Measurements from ENCODE around the gene ZNF527.
"Not testable (repeated sequence)": the region's sequence is repeated elsewhere in the genome, so short reads cannot be mapped to it uniquely, and the experiment has no call there.

Gene ZNF527

DNA sequence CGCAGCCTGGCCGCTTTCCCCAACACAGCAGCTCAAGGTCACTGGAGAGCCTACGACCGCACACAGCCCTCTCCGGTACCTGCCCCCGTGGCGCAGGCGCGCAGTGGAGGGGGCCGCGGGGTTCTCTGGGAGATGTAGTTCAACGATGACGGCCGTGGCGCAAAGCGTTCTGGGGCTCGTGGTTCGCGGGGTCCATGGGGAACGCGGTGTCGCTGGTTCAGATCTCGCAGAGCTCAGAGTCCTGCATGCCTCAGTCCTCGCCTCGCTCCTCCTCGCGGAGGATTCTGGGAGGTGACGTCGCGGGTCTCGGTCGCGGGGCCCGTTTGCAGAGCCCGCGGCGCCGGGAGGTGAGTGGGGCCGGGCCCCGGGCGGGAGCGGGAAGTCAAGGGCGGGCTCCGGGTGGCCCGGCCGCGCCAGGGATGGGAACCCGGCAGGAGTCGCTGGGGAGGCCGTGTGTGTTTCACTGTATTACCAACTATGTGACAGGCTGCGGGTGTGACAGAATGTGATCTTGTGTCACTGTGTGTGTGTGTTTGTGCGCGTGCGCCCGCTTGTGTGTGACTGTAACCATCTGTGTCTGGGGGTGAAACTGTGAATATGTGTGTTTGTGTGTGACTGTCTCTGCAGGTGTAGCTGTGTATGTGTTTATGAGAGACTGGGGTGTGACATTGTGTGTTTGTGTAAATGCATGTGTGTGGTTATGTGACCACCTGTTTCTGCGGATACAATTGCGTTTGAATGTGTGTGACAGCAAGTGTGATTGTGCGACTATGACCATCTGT, at the start of gene ZNF527:
Gene ZNF527 (plus strand): TSS at position 220 of the 782 bp plus-strand sequence. CDS start 3,100 bp downstream, outside the sequence.
- FAIRE-seq: peak; percentile 87

DNA sequence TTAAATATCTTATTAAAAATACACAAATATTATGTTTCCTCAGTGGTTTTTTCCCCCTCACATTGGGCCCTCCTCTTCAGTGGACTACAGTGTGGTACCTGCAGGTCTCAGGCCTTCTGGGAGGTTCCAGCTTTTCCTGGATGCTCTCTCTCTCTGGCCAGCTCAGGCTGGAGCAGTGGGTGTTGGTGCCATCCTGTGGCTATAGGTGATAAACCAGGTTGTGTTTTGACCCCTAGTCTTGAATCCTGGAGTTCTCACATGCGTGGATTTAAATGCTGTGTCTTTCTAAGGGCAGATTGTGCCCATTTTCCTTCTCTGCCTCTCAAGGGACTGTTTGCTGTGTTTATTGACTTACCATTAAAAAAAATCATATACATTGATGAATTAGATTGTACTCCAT, 41.2 kb upstream of the ZNF527 start:
- FAIRE-seq: no peak

- FAIRE-seq: no peak
Observed at GRCh38 chr19:37332839-37333238, 38.1 kb upstream of the ZNF527 start.

DNA sequence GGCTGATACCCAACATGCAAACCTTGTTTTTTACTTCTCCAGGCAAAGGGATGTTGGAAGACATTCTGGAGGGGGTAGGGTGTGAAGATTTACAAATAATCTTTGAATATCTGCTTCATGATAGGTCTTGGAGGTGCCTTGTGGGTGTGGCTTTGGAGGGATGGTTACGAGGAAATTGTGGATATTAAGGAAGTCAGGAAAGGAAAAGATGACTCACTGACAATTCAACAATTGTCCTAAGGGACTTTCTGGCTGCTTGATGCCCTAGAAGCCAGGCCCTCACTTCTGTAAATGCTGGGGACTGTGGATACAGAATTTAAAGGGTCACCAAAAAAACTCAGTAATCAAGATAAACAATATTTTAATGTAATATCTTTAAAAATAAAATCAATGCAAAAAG, 37.4 kb upstream of the ZNF527 start:
- no peak for FAIRE-seq

- FAIRE-seq: peak; percentile 8
Observed at GRCh38 chr19:37334179-37335071, 36.5 kb upstream of the ZNF527 start.

- no peak for FAIRE-seq
Observed at GRCh38 chr19:37342753-37343152, 28.1 kb upstream of the ZNF527 start.

GRCh38 chr19:37346091-37346490, 24.8 kb upstream of the ZNF527 start:
- FAIRE-seq: no peak

GRCh38 chr19:37348060-37348459, 22.8 kb upstream of the ZNF527 start:
- no peak for FAIRE-seq

- FAIRE-seq: no peak
Observed at GRCh38 chr19:37353968-37354367, 16.9 kb upstream of the ZNF527 start.

DNA sequence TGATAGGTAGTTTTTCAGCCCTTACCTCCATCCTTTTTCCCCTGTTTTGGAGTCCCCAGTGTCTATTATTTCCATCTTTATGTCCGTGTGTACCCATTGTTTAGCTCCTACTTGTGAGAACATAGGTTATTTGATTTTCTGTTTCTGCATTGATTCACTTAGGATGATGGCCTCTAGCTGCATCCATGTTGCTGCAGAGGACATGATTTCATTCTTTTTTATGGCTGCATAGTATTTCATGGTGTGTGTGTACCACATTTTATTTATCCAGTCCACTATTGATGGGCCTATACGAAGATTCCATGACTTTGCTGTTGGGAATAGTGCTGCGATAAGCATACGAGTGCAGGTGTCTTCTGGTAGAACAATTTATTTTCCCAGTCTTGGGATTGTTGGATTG, 15.0 kb upstream of the ZNF527 start:
- no peak for FAIRE-seq

GRCh38 chr19:37361994-37362393, 8.9 kb upstream of the ZNF527 start:
- FAIRE-seq: no peak

- FAIRE-seq: no peak
Observed at GRCh38 chr19:37362733-37363132, 8.2 kb upstream of the ZNF527 start.

GRCh38 chr19:37370386-37370879, 466 bp upstream of the ZNF527 start:
- not testable (repeated sequence) for FAIRE-seq

- no peak for FAIRE-seq
Observed at GRCh38 chr19:37389234-37389633, 18.3 kb downstream of the ZNF527 start.

DNA sequence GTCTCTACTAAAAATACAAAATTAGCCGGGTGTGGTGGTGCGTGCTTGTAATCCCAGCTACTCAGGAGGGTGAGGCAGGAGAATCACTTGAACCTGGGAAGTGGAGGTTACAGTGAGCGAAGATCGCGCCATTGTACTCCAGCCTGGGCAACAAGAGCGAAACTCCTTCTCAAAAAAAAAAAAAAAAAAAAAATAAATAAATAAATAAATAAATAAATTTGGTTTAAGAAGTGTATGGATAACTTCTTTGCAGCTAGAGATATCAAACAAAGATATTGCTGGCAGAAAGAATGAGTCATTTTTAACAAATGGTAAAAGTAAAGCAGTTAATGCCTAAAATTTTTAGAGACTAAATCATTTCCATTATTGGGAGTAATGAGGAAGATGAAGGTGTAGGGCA, 20.5 kb downstream of the ZNF527 start:
- not testable (repeated sequence) for FAIRE-seq

- no peak for FAIRE-seq
Observed at GRCh38 chr19:37401078-37401477, 30.2 kb downstream of the ZNF527 start.

- no peak for FAIRE-seq
Observed at GRCh38 chr19:37403403-37403802, 32.5 kb downstream of the ZNF527 start.

- not testable (repeated sequence) for FAIRE-seq
Observed at GRCh38 chr19:37406140-37406846, 35.4 kb downstream of the ZNF527 start.

DNA sequence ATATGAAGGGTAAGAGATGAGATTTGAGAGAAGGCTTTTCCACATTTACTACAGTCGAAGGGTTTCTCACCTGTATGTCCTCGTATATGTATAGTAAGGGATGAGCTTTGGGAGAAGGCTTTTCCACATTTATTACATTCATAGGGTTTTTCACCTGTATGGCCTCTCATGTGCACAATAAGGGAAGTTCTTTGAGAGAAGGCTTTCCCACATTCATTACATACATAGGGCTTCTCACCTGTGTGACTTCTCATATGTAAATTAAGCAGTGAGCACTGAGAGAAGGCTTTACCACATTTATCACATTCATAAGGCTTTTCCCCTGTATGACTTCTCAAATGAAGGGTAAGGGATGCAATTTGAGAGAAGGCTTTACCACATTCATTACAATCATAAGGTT, 41.8 kb downstream of the ZNF527 start:
- no peak for FAIRE-seq

GRCh38 chr19:37413313-37414084, 42.6 kb downstream of the ZNF527 start:
- no peak for FAIRE-seq

All from endometrium (tissue), 2 donors.